IMR-90 (cell line): Measurements from ENCODE around the gene TESK2.

Experiments
- BHLHE40 ChIP-seq: fragments of 150-350 bp; IDR thresholded peaks from 2 replicates; pipeline ENCODE4 v1.6.1; 2016; ENCODE audit warnings: mild to moderate bottlenecking, low read depth, low read length
- CHD1 ChIP-seq: IDR thresholded peaks from 2 replicates; pipeline ENCODE4 v1.6.1; 2012; ENCODE audit warnings: low read depth, low read length, improper control_type of control experiment
- FOS ChIP-seq: fragments of 150-350 bp; IDR thresholded peaks from 2 replicates; pipeline ENCODE4 v1.6.1; 2016; ENCODE audit warnings: low read depth, low read length
- POLR2A ChIP-seq: IDR thresholded peaks from 2 replicates; pipeline ENCODE4 v1.6.1; 2012; ENCODE audit warnings: mild to moderate bottlenecking, low read depth, low read length
- RAD21 ChIP-seq: IDR thresholded peaks from 2 replicates; pipeline ENCODE4 v1.6.1; 2012; ENCODE audit warnings: low read length, improper control_type of control experiment
- RCOR1 ChIP-seq: IDR thresholded peaks from 2 replicates; pipeline ENCODE4 v1.6.1; 2012; ENCODE audit warnings: mild to moderate bottlenecking, low read length, improper control_type of control experiment; ENCODE audit not compliant: insufficient replicate concordance
- SMC3 ChIP-seq: fragments of 150-350 bp; IDR thresholded peaks from 2 replicates; pipeline ENCODE4 v1.6.1; 2016; ENCODE audit warnings: low read depth, mild to moderate bottlenecking, antibody characterized with exemption, low read length, moderate library complexity
- TF ChIP-seq, protein P1 (sequence below): conservative IDR thresholded peaks from 2 replicates; pipeline ENCODE4 v1.5.1; 2012; ENCODE audit warnings: mild to moderate bottlenecking, low read depth, low read length, improper control_type of control experiment
- TF ChIP-seq, protein P2 (sequence below): fragments of 150-350 bp; IDR thresholded peaks from 2 replicates; pipeline ENCODE4 v1.6.1; 2017; ENCODE audit warnings: mild to moderate bottlenecking, antibody characterized with exemption, low read length, low read depth

DNA sequence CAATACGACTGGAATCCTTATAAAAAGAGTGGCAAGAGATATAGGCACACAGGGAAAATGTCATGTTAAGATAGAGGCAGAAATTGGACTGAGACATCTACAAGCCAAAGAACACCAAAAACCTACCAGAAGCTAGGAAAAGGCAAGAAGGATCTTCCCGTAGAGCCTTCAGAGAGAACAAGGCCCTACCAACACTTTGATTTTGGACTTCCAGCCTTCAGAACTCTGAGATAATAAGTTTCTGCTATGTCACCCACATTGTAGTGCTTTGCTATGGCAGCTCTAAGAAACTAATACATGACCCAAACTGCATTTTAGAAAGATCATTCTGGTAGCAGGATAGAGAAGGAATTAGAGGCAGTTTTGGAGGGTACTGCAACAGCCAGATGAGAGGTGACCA, 126.7 kb downstream of the TESK2 start:
- TF ChIP-seq, protein P1, sequence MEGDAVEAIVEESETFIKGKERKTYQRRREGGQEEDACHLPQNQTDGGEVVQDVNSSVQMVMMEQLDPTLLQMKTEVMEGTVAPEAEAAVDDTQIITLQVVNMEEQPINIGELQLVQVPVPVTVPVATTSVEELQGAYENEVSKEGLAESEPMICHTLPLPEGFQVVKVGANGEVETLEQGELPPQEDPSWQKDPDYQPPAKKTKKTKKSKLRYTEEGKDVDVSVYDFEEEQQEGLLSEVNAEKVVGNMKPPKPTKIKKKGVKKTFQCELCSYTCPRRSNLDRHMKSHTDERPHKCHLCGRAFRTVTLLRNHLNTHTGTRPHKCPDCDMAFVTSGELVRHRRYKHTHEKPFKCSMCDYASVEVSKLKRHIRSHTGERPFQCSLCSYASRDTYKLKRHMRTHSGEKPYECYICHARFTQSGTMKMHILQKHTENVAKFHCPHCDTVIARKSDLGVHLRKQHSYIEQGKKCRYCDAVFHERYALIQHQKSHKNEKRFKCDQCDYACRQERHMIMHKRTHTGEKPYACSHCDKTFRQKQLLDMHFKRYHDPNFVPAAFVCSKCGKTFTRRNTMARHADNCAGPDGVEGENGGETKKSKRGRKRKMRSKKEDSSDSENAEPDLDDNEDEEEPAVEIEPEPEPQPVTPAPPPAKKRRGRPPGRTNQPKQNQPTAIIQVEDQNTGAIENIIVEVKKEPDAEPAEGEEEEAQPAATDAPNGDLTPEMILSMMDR = no peak
- no peak for TF ChIP-seq POLR2A
- no peak for TF ChIP-seq FOS
- no peak for TF ChIP-seq CHD1
- no peak for TF ChIP-seq SMC3
- no peak for TF ChIP-seq RAD21
- no peak for TF ChIP-seq RCOR1
- TF ChIP-seq BHLHE40 = no peak
- TF ChIP-seq, protein P2, sequence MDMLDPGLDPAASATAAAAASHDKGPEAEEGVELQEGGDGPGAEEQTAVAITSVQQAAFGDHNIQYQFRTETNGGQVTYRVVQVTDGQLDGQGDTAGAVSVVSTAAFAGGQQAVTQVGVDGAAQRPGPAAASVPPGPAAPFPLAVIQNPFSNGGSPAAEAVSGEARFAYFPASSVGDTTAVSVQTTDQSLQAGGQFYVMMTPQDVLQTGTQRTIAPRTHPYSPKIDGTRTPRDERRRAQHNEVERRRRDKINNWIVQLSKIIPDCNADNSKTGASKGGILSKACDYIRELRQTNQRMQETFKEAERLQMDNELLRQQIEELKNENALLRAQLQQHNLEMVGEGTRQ = no peak
